Renal cortex interstitium (tissue), 11 donors: ENCODE data around the gene PLLP. TPM values are rescaled to one million over a fixed set of nuclear protein-coding genes. Genes with fewer than 3 reads are reported as not detected.

Experiments
- DNase-seq, 11 donors: peaks; one replicate each; pipeline ENCODE4 v3.0.0-alpha.2; 2013; ENCODE audit warnings: low read depth in 9 of 11, low spot score in 4 of 11; ENCODE audit errors: extremely low read depth in 1 of 11
- polyA plus RNA-seq, 3 donors: library from polyadenylated mRNA; unstranded; fragments of 120-200 nt; gene quantifications; one replicate each; pipeline ENCODE4 v1.2.1, GENCODE V29; 2013; ENCODE audit not compliant: insufficient read length in 3 of 3

PLLP gene
- polyA plus RNA-seq, 3 donors = 14.7 to 29.7 (median 15.8) TPM

DNA sequence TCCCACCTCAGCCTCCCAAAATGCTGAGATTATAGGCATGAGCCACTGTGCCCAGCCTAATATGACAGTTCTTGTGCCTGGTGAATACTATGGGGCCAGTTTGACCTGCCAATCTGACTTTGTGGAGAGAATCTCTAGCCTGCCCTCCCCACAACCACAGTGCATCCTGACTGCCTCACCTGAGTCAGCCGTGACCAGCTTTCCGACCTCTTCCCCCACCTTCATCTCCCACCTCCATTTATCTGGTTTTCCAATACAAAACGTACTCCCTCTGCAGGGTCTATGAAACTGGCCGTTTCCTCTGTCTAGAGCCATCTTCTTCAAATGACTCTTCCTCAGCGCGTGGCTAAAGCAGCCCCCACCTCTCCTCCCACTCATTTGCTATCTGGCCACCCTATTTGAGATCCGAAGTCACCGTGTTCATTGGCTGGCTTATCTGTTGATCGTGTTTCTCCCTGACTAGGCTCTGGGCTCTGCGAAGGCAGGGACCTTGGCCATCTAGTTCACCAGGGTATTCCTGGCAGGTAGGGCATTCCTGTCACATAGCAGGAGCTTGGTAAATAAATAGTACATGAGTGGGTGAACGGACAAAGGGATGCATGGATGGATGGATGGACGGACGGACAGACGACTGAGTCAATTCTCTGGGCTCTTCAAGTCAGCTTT is 22.3 kb upstream of the PLLP start:
- DNase-seq = no peak

DNA sequence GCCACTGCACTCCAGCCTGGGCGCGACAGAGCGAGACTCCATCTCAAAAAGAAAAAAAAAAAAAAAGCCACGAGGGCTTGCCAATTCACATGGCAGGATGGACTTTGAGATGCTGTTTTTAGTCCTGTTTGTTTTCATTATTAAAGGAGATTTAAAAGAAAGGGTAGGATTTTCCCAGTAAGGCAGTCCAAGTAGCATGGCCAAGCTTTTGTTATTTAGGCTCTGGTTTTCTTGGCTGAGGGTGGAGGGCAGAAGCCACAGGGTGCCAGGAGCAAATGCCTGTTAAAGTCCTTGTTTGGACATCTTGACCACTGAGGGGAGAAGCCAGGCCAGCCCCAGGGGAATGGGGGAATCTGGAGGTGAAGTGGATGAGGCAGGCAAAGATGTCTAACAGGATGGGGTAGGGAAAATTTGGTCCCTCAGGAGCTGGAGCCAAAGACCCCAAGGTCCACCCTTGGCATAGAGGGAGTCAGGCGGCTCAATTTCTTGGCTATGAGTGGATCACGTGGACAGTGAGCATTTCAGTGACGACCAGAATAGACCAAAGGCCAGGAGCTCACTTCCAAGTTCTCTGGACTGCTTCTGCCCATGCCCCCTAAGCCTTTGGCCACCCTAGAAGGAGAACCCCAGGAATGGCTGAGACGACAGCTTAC is 20.8 kb upstream of the PLLP start:
- no peak for DNase-seq

DNA sequence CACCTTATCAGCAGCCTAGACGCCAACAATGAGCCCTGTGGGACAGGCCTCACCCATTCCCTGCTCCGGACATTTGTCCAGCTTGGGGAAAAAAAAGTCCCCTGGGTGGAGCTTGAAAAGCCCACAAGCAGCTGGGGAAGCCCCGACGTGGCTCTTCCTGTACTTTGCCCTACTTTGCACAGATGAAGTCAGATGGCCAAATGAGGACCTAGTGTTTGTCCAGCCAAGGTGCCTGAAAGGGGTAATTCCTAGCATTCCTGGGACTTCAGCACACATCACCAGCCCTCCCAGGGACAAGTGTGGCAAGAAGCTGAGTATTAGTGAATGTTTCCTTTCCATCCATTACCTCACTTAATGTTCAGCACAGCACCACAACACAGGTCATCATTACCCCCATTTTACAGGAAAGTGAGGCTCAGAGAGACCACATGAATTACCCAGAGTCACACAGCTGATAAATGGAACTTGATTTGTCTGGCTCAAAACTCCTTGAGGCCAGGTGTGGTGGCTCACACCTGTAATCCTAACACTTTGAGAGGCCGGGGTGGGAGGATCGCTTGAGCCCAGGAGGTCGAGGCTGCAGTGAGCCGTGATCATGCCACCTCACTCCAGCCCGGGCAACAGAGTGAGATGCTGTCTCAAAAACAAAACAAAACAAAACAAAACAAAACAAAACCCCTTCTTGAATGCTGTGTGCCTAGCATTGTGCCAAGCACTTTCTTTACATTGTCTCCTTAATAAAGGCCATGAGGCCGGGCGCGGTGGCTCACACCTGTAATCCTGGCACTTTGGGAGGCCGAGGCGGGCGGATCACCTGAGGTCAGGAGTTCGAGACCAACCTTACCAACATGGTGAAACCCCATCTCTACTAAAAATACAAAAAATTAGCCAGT is 19.9 kb upstream of the PLLP start:
- DNase-seq = peak in 1 of 11 donors; percentile 47

DNA sequence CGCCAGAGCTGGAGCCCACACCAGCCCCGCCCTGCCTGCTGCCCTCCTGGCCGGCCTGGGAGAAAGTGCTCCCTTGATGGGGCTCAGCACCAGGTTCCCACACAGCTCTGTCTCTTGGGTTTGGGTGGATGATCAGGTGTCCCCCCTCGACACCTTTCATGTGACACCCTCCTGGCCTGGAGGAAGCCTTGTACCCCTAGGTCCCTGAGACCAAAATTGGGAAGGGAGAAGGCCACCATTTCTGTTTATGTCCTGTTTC is 19.4 kb upstream of the PLLP start:
- DNase-seq = no peak

DNA sequence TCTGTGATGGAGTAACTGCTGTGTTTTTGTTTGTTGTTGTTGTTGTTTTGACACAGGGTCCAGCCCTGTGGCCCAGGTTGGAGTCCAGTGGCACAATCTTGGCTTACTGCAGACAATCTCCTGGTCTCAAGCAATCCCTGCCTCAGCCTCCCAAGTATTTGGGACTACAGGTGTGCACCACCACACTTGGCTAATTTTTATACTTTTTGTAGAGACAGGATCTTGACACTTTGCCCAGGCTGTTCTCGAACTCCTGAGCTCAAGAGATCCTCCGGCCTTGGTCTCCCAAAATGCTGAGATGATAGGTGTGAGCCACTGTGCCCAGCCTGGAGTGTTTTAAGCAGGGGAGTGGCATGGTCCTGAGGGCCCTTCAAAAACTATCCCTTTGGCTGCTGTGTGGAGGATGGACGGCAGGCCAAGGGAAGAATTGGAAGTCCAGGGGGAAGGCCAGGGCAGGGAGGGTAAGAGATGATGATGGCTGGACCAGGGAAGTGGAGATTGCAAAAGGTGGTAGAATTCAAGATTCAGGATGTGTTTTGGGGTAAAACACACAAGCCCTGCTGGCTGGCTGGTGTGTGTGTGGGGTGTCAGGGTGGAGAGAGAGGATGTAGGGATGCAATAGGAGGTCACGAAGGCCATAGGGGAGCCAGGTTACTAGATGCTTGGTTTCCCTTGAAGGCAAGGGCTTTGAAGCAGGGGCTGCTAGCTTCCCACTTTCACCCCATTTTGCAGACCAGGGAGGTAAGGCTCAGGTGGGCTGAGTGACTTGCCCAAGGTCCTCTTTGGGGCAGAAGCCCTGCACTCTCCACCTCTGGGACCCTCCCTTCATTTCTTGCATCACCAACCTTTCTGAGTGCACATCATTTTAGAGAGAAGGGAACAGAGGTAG is 18.8 kb upstream of the PLLP start:
- no peak for DNase-seq

DNA sequence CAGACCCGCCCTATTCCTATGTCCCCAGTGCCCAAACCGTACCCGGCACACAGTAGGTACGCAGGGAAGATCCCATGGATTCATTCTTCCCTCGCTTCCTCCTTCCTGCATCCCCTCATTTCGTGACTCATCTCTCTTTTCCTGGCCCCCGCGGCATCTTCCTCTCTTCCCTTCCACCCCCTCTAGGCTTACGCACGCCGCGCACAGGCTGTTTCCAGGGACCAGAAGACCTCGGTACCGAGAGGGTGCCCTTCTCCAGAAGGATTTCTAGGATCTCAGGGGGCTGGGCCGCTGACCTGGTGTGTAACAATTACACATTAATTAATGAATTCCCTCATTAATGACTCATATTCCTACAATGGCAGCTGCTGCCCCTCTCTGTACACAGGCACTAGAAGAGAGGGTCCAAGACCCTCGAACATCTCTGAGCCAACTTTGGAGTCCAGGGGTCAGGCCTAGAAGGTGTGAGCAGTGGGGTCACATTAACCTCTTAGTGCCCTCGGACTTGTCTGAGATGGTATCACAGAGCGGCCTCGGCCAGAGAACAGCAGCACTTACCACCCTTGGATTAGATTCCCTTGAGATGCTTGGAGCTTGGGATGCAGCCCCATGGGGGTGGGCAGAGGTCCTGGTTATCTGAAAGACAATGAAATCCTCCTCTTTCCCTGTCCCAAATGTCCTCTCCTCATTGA is 16.8 kb upstream of the PLLP start:
- DNase-seq = no peak

DNA sequence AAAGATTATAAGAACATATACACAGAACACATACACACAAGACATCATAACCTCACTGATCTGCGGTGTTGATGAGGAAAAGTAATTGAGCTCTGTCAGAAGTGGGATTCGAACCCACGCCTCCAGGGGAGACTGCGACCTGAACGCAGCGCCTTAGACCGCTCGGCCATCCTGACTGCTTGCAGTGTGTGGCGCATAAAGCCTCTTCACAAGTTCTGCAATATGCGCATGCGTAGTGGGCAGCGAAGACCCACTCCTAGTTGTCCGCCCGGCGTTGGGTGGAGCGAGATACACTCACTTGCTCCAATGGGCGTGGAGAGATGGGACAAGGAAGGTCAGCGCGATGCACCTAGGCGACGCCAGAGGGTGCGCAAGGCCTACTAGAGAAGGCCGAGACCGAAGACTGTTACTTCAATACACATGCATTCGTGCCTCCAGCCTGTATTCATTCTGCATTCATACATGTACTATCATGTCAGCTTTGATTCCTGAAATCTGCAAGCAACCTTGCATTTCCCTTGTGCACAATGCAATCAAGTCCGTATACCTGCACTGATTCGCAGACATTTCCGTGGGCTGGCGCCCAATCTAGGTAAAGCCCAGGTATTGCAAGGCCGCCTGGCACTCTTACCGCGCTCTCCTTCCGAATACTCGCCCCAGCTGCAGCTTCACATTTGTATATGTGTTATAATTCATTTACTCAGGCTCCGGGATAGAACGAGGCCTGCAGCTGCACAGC is 16.1 kb upstream of the PLLP start:
- DNase-seq = peak; percentile 98 to 100 (median 99)

DNA sequence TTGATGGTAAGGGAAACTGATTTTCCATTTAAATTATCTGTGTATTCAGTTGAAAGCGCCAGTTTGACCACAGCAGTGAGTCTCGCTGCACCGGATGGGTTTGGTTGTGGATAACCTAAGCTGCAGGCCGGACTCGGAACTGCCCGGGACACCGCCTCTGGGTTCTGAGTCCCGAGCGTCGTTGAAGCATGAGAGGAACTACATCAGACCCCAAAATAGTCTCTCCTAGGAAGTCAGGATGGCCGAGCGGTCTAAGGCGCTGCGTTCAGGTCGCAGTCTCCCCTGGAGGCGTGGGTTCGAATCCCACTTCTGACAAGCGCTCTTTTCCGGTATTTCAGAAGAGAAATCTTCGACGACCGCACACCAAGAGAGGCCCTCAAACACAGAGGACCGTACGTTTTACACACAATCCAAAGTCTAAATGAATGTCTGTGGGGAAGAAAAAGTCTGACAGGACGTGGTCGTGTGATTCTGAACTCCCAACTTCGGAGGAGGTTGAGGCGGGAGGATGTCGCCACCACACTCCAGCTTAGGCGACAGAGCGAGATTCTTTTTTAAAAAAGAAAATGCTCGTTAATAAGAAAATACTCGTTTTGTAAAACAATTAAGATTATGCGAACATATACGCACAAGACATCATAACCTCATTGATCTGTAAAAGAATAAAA is 15.4 kb upstream of the PLLP start:
- peak; percentile 80 to 90 (median 87) for DNase-seq

DNA sequence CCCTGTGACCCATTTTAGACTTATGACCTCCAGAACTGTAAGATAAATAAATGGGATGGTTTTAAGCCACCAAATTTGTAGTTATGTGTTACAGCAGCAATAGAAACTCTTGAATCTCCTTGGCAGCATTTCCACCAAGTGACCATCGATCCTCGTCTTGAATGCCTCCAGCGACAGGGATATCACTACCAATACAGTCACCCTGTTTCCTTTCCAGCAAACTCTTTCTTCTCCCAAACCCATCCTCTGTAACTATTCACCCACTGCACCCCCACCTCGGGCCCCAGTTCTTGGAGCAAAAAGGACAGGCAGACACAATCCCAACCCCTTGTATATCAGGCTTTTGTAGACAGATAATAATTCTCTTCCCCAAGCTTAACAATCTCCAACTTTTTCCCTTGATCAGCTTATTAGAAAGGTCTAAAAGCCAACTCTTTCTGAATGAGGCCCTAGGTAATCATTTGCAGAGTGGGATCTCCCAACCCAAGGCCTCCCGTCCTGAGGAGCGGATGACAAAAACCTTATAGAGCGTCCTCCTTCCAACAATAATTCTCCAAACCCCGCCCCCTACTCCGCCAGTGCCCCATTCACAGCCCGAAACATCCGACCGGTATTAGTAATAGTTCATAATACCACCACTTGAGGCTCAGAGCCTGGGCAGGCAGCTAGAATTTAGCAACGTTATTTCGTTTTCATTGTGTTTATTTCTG is 14.7 kb upstream of the PLLP start:
- peak in 2 of 11 donors; percentile 49 to 58 for DNase-seq

DNA sequence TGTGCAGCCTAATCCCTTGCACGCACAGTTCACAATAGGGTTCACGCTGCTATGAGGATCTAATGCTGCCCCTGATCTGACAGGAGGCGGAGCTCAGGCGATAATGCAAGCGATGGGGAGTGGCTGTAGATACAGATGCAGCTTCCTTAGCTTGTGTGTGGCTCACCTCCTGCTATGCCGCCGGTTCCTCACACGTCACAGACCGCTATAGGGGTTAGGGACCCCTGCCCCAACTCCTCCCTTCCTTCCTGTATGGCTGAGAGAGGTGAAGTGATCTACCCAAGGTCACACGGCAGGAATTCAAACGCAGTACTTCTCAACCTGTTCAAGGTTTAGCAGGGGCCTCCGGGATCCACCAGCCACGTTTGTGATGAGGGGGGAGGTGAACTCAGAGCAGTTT is 13.4 kb upstream of the PLLP start:
- no peak for DNase-seq

DNA sequence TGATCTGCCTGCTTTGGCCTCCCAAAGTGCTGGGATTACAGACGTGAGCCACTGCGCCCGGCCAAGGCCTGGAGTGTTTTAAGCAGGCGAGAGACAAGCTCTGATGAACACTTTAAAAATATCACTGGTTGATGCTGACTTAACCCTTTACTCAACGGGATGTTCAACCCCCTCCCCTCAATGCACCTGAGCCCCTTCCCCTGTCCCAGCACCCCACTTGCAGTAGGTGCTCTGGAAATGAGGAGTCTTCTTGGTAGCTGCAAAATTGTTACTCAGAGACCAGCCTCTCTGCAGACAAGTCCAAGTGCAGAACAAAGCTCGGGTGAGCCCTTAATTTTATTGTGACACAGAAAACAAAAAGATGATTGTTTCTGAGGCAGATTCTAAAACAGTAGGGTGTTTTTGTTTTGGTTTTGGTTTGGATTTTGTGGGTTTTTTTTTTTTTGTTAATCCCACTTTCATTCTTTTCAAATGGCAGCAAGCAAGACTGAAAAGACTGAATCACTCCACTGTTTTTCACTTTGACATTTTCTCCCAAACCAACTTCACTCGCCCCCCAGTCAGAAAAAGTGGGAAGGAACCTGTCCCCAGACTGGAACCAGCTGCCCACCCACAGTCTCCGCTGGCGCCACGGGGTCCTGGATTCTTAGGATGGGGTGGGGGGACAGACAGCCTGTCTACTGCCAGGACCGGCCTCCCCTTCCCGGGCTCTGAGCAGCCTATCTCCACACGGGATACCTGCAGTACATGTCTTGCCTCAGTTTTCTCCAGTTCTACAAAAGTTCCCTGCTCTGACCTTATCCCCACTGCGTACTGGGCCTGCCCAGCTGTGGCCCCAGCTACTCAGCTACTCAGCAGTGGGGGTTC is 5.2 kb upstream of the PLLP start:
- no peak for DNase-seq

DNA sequence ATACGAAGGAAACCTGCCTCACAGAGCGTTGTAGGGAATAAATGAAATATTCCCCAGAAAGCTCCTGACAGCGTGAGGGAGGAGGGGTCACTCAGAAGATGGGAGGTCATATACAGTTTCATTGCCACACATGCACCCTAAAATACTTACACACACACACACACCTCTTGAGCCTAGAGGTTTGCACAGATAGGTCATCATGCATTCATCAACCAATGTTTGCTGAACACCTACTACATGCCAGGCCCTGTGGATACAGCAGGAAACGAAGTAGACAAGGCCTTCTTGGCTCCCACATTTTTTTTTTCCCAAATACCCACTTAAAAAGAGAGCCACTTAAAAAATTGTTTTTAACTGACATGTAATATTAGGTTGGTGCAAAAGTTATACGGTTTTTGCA is 907 bp upstream of the PLLP start:
- no peak for DNase-seq

DNA sequence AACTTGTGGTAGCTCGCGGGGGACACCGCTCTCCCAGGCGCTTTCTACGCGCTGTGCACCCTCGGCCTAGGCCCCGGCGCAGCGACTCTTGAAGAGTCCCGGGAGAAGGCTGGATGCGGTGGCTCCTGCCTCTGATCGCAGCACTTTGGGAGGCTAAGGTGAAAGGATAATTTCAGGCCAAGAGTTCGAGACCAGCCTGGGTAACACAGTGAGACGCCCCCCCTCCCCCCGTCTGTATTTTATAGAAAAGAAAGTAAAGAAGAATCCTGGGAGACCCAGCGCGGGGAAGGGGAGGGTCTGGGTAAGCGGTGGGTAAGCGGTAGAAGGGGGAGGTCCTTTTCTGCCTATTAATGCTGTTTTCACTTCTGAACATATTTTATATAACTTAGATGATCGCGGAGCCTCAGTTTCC is 486 bp upstream of the PLLP start:
- DNase-seq = no peak

DNA sequence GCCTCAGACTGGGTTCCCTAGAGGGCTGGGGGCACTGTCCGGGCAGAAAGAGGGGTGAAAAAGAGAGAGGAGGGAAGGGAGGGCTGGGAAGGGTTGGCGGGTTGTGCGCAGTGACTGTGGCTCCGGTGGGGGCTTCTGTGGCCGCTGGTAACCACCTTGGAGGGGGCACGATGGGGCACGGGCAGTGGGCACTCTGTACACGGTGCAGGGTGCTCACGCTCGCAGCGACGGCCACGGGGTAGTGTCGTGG is 588 bp downstream of the PLLP start:
- no peak for DNase-seq

DNA sequence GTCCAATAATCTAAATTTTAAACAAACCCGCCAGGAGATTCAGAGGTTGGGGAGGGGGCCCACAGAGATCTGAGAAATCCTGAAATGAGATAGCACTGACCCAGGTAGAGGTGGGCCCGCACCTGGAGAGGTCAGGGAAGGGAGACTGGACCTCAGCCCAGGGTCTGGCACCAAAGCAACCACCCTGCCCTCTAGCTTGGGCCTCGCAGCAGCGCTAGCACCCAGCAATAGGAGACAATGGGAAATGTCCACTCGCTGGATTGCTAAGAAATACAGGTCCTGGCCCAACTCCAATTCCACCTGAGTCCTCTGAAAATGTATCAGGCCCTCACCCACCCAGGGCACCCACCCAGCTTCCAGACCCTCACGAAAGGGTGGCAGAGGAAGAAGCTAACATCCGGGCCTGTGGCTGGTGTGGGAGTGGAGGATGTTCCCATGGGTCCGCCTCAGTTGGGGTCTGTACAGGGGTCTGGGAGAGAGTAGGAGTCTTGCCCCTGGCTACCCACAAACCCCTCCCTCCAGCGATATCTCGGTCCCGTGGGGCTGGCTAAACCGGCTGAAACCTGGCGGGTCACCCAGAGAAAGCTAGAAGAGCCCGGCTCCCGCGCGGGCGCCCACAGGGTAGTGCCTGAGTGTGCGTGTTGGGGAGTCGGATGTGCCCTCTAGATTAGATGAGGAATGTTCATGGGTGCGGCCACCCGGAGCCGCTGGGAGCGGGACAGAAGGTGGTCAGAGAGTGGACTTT is 1.1 kb downstream of the PLLP start:
- no peak for DNase-seq
